NB4 (cell line): Measurements from ENCODE around the gene NUDT16.

Source experiments
- DNase-seq: peaks from one replicate; pipeline ENCODE4 v3.0.0; 2010; ENCODE audit warnings: low read depth
- H3K4me3 ChIP-seq: one replicate; pipeline ENCODE4 v1.5.1; 2011; ENCODE audit warnings: mild to moderate bottlenecking, low read depth, low read length, moderate library complexity
- CTCF ChIP-seq: IDR thresholded peaks from one replicate; pipeline ENCODE4 v1.5.1; 2012; ENCODE audit warnings: low read depth, low read length
- MAX ChIP-seq: IDR thresholded peaks from 2 replicates; pipeline ENCODE4 v1.6.1; 2011; ENCODE audit warnings: low read depth, low read length
- MYC ChIP-seq: IDR thresholded peaks from 2 replicates; pipeline ENCODE4 v1.6.1; 2011; ENCODE audit warnings: low read depth, low read length
- POLR2A ChIP-seq: IDR thresholded peaks from 2 replicates; pipeline ENCODE4 v1.6.1; 2011; ENCODE audit warnings: mild to moderate bottlenecking; ENCODE audit not compliant: insufficient read length; ENCODE audit errors: extremely low read depth

NUDT16 gene

GRCh38 chr3:131381445-131382291, at the start of gene NUDT16:
Gene NUDT16 (plus strand): TSS chr3:131381774. CDS start chr3:131381805, 31 bp downstream.
- H3K4me3 ChIP-seq = peak within 1 kb of the TSS; percentile 67
- peak; percentile 94 for DNase-seq
- TF ChIP-seq MAX = no peak
- TF ChIP-seq POLR2A = no peak
- no peak for TF ChIP-seq CTCF
- no peak for TF ChIP-seq MYC

- DNase-seq = no peak
- no peak overlapping the region for H3K4me3 ChIP-seq
- no peak for TF ChIP-seq MYC
- no peak for TF ChIP-seq MAX
- TF ChIP-seq POLR2A = no peak
- TF ChIP-seq CTCF = no peak
Observed at GRCh38 chr3:131338948-131339640, 42.5 kb upstream of the NUDT16 start.

GRCh38 chr3:131341761-131342160, 39.8 kb upstream of the NUDT16 start:
- no peak overlapping the region for H3K4me3 ChIP-seq
- TF ChIP-seq CTCF = no peak
- no peak for TF ChIP-seq MYC
- TF ChIP-seq MAX = no peak
- no peak for TF ChIP-seq POLR2A
- DNase-seq = no peak

- TF ChIP-seq MAX (no peak), POLR2A (no peak), MYC (no peak), CTCF (no peak)
- no peak overlapping the region for H3K4me3 ChIP-seq
- no peak for DNase-seq
Observed at GRCh38 chr3:131348911-131349310, 32.7 kb upstream of the NUDT16 start.

- DNase-seq = no peak
- no peak overlapping the region for H3K4me3 ChIP-seq
- TF ChIP-seq CTCF (no peak), POLR2A (no peak), MAX (no peak), MYC (no peak)
Observed at GRCh38 chr3:131349454-131349853, 32.1 kb upstream of the NUDT16 start.
